Neural cell (in vitro differentiated cells): ENCODE data around the gene FSD2.
"Not testable (repeated sequence)": the region's sequence is repeated elsewhere in the genome, so short reads cannot be mapped to it uniquely, and the experiment has no call there.

Experiments used
- CTCF ChIP-seq: fragments of 450-650 bp; IDR thresholded peaks from 2 replicates; pipeline ENCODE4 v1.5.1; 2014; ENCODE audit warnings: antibody characterized with exemption, mild to moderate bottlenecking, moderate library complexity; ENCODE audit not compliant: poor library complexity, severe bottlenecking
- EZH2 ChIP-seq: fragments of 200-600, 300-800 bp; shearing (Covaris generic), sonication (generic); IDR thresholded peaks from 2 replicates; pipeline ENCODE4 v1.6.1; 2014; ENCODE audit warnings: antibody characterized with exemption, low read length, borderline replicate concordance, mild to moderate bottlenecking; ENCODE audit not compliant: insufficient read depth, poor library complexity, severe bottlenecking
- POLR2AphosphoS5 ChIP-seq: IDR thresholded peaks from 2 replicates; pipeline ENCODE4 v1.6.1; 2012
- TAF1 ChIP-seq: IDR thresholded peaks from 2 replicates; pipeline ENCODE4 v1.6.1; 2012; ENCODE audit warnings: low read depth

- not testable (repeated sequence) for TF ChIP-seq CTCF, POLR2AphosphoS5, EZH2, TAF1
These were observed 39.7 kb downstream of the FSD2 start for GRCh38 chr15:82766201-82766600.
